Neuronal stem cell (in vitro differentiated cells): ENCODE measurements around the gene TMEM11.

Experiments
- DNase-seq: peaks from one replicate; pipeline ENCODE4 v3.0.0-alpha.2; 2013; ENCODE audit warnings: low spot score
- H2AFZ ChIP-seq: one replicate; pipeline ENCODE4 v1.6.1; 2013; ENCODE audit warnings: mild to moderate bottlenecking, low read length, inconsistent platforms
- H2AK5ac ChIP-seq: 2 replicates; pipeline ENCODE4 v1.6.1; 2013; ENCODE audit warnings: low read depth, mild to moderate bottlenecking, inconsistent platforms, low read length, moderate library complexity, mixed read lengths
- H2BK120ac ChIP-seq: 2 replicates; pipeline ENCODE4 v1.6.1; 2013; ENCODE audit warnings: low read depth, mild to moderate bottlenecking, inconsistent platforms, low read length, moderate library complexity, mixed read lengths
- H2BK12ac ChIP-seq: one replicate; pipeline ENCODE4 v1.6.1; 2013; ENCODE audit warnings: low read length, inconsistent platforms
- H2BK15ac ChIP-seq: 2 replicates; pipeline ENCODE4 v1.6.1; 2013; ENCODE audit warnings: mild to moderate bottlenecking, low read length, inconsistent platforms, mixed read lengths
- H2BK5ac ChIP-seq: one replicate; pipeline ENCODE4 v1.6.1; 2013; ENCODE audit warnings: inconsistent platforms, mild to moderate bottlenecking, low read length, moderate library complexity
- H3K14ac ChIP-seq: one replicate; pipeline ENCODE4 v1.6.1; 2013; ENCODE audit warnings: low read length, inconsistent platforms
- H3K18ac ChIP-seq: 2 replicates; pipeline ENCODE4 v1.6.1; 2013; ENCODE audit warnings: low read length, inconsistent platforms
- H3K23ac ChIP-seq: 2 replicates; pipeline ENCODE4 v1.6.1; 2013; ENCODE audit warnings: low read depth, mild to moderate bottlenecking, mixed read lengths, low read length, inconsistent platforms; ENCODE audit not compliant: poor library complexity
- H3K27ac ChIP-seq: replicated peaks from 3 replicates; pipeline ENCODE4 v1.5.1; 2013; ENCODE audit warnings: low read length, inconsistent platforms
- H3K27me3 ChIP-seq, 3 experiments: 2 replicates each; pipeline ENCODE4 v1.6.1; 2013; ENCODE audit warnings: low read length in 3 of 3, mild to moderate bottlenecking in 2 of 3, inconsistent platforms in 1 of 3, low read depth in 1 of 3, mixed read lengths in 1 of 3, moderate library complexity in 1 of 3; ENCODE audit not compliant: control insufficient read depth in 3 of 3, insufficient read depth in 3 of 3
- H3K36me3 ChIP-seq, 2 donors: replicated peaks in 1 of 2; 2 replicates each; pipeline ENCODE4 v1.6.1; 2013; ENCODE audit warnings: low read length in 2 of 2; ENCODE audit not compliant: control insufficient read depth in 2 of 2, insufficient read depth in 2 of 2
- H3K4ac ChIP-seq: 2 replicates; pipeline ENCODE4 v1.6.1; 2013; ENCODE audit warnings: inconsistent platforms, mild to moderate bottlenecking, low read length, moderate library complexity
- H3K4me1 ChIP-seq, 2 donors: 1 replicate in 1 of 2; 2 replicates in 1 of 2; pipeline ENCODE4 v1.6.1; 2013; ENCODE audit warnings: low read length in 2 of 2, low read depth in 1 of 2; ENCODE audit not compliant: control insufficient read depth in 2 of 2, insufficient read depth in 1 of 2
- H3K4me2 ChIP-seq: one replicate; pipeline ENCODE4 v1.6.1; 2013; ENCODE audit warnings: mild to moderate bottlenecking, low read length, inconsistent platforms; ENCODE audit not compliant: insufficient read depth, poor library complexity, severe bottlenecking
- H3K4me3 ChIP-seq, 2 donors: 2 replicates each; pipeline ENCODE4 v1.5.1; 2013; ENCODE audit warnings: low read length in 2 of 2, mild to moderate bottlenecking in 2 of 2, inconsistent platforms in 1 of 2, moderate library complexity in 1 of 2
- H3K79me1 ChIP-seq: one replicate; pipeline ENCODE4 v1.6.1; 2013; ENCODE audit warnings: low read depth, mild to moderate bottlenecking, inconsistent platforms, low read length, moderate library complexity
- H3K9ac ChIP-seq: one replicate; pipeline ENCODE4 v1.6.1; 2013; ENCODE audit warnings: mild to moderate bottlenecking, low read depth, low read length, inconsistent platforms; ENCODE audit not compliant: poor library complexity
- H3K9me3 ChIP-seq, 2 donors: replicated peaks in 1 of 2; 2 replicates each; pipeline versions ENCODE3 to v1.6.1; 2013; ENCODE audit warnings: low read length in 2 of 2, mild to moderate bottlenecking in 2 of 2, inconsistent platforms in 1 of 2, low read depth in 1 of 2, mixed read lengths in 1 of 2, moderate library complexity in 1 of 2; ENCODE audit not compliant: control insufficient read depth in 2 of 2, insufficient read depth in 1 of 2
- H4K8ac ChIP-seq: one replicate; pipeline ENCODE4 v1.6.1; 2013; ENCODE audit warnings: low read depth, mild to moderate bottlenecking, inconsistent platforms, low read length, moderate library complexity
- H4K91ac ChIP-seq: one replicate; pipeline ENCODE4 v1.6.1; 2013; ENCODE audit warnings: low read length, low read depth, mild to moderate bottlenecking, inconsistent platforms; ENCODE audit not compliant: poor library complexity
- WGBS, 2 donors: extraction: QIAGEN DNeasy Blood & Tissue Kit; methylation state at CpG; one replicate each; pipeline ENCODE4 v1.1.7; 2013; ENCODE audit warnings: missing lambda C conversion rate in 2 of 2, mixed read lengths in 1 of 2; ENCODE audit not compliant: insufficient read length in 2 of 2, insufficient replicate concordance in 1 of 2; ENCODE audit errors: extremely low coverage in 2 of 2; 5-methylcytosine and 5-hydroxymethylcytosine counted together

Gene TMEM11

DNA sequence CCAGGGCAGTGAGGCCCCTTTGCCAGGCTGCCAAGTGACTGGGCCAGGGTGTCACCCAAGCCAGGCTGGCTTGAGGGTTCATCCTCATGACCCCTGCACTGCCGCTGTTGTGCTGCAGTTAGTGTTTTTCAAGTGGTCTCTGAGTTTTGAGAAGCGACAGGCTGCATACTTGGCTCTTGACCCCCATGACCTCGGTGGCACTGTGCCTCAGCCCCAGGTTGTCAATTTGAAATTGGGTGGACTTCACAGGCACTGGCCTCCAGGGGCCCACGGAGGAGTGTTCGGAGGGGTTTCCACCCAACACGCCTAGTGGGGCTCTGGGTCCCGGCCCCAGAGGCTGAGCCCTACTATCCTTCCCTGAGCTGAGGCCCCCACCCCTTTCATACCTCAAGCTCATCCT is 44.5 kb downstream of the TMEM11 start:
- no peak overlapping the region for H3K4ac ChIP-seq
- no peak for DNase-seq
- H4K8ac ChIP-seq = no peak overlapping the region
- no peak overlapping the region for H3K9ac ChIP-seq
- no peak overlapping the region for H2BK120ac ChIP-seq
- no peak overlapping the region for H3K4me2 ChIP-seq
- H3K18ac ChIP-seq = no peak overlapping the region
- H3K4me3 ChIP-seq = no peak overlapping the region
- H2BK15ac ChIP-seq = no peak overlapping the region
- no peak overlapping the region for H3K14ac ChIP-seq
- H4K91ac ChIP-seq = no peak overlapping the region
- no peak overlapping the region for H3K23ac ChIP-seq
- peaks cover 0 to 1% of the 10 kb centered on the region in 2 donors for H3K4me1 ChIP-seq
- peaks cover 4% of the 10 kb centered on the region for H3K79me1 ChIP-seq
- H3K36me3 ChIP-seq = peaks cover 6 to 24% of the 10 kb centered on the region in 2 donors
- H2AK5ac ChIP-seq = no peak overlapping the region
- H2BK12ac ChIP-seq = no peak overlapping the region
- no CpG with 5 or more reads among the region's 7 CpGs for WGBS, 2 donors
- H2AFZ ChIP-seq = no peak overlapping the region
- H3K27me3 ChIP-seq = no peaks in the 10 kb centered on the region
- H3K9me3 ChIP-seq = no peaks in the 10 kb centered on the region
- no peak overlapping the region for H2BK5ac ChIP-seq
- H3K27ac ChIP-seq = no peak overlapping the region

DNA sequence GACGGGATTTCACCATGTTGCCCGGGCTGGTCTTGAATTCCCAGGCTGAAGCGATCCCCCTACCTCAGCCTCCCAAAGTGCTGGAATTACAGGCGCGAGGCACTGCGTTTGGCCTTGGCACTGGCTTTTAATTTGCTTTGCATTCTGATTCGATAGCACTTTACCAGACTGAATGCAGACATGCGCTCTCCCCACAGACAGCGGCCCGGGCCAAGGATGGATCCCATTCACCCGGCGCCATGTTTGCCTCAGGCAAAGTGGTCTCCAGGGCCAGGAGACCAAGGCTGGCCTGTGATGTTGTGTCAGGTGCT is 45.5 kb downstream of the TMEM11 start:
- Histone ChIP-seq H2BK5ac (no peak overlapping the region), H3K14ac (no peak overlapping the region), H4K91ac (no peak overlapping the region), H3K4me2 (no peak overlapping the region), H4K8ac (no peak overlapping the region), H3K36me3 (peaks cover 4 to 16% of the 10 kb centered on the region in 2 donors), H3K4me3 (no peak overlapping the region), H3K27ac (no peak overlapping the region), H3K27me3 (no peaks in the 10 kb centered on the region), H2BK15ac (no peak overlapping the region), H2AK5ac (no peak overlapping the region), H3K4me1 (peaks cover 0 to 2% of the 10 kb centered on the region in 2 donors), H2BK12ac (no peak overlapping the region), H2AFZ (no peak overlapping the region), H3K23ac (no peak overlapping the region), H3K9me3 (no peaks in the 10 kb centered on the region), H3K79me1 (peaks cover 4% of the 10 kb centered on the region), H2BK120ac (no peak overlapping the region), H3K18ac (no peak overlapping the region), H3K9ac (no peak overlapping the region), H3K4ac (no peak overlapping the region)
- DNase-seq = no peak
- no CpG with 5 or more reads among the region's 12 CpGs for WGBS, 2 donors

DNA sequence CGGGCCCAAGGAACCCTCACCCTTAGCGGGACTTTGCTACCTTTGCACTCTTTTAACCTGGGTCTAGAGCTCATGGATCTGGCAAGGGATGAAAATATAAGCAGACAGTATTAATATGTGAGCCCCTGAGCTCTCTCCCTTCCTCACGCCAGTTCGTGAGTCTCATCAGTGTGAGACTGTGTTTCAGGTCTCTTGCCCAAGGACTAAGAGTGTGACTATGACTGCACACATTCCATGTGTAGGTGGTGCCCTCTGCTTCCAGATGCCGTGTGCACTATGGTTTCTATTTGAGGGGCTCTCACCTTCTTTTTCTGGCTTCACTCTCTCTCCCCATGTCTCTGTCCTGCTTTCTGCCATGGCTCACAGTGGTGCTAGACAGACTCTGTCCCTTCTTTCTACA is 46.7 kb downstream of the TMEM11 start:
- peaks cover 0 to 4% of the 10 kb centered on the region in 2 donors for H3K4me1 ChIP-seq

DNA sequence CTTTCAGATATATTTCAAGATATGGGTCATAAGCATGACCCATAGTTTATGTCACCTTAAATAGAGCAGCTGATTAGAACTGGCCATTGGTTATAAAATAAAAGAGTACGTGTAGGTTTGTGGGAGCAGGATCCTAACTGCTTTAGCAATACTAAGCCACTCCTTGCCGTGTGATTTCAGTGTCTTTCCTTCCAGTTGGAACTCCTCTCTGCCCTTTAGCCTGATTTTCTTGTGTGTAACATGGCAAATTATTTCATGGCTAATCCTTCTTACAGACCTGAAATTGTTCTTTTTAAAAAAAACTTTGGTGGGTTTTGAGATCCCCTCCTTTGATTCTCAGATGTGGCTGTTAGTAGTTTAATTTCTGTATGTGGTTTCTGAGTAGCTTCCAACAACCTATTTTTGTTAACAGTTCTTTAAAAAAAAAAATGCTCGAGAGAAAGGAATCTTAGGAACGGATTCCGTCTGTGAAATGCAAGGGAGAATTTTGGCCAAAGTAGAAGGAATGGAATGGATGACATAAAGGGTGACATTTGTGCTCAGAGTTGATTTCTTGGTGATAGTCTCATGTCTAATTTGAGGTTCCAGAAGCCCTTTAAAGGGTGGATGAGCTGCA is 47.3 kb downstream of the TMEM11 start:
- DNase-seq = no peak
- Histone ChIP-seq H3K27ac (no peak overlapping the region), H3K27me3 (no peaks in the 10 kb centered on the region), H2BK5ac (no peak overlapping the region), H2BK12ac (no peak overlapping the region), H3K4me2 (no peak overlapping the region), H3K4ac (no peak overlapping the region), H3K23ac (no peak overlapping the region), H3K18ac (no peak overlapping the region), H3K9me3 (no peaks in the 10 kb centered on the region), H2BK15ac (no peak overlapping the region), H3K79me1 (peaks cover 4% of the 10 kb centered on the region), H3K4me3 (no peak overlapping the region), H2AK5ac (no peak overlapping the region), H3K4me1 (peaks cover 0 to 4% of the 10 kb centered on the region in 2 donors), H2BK120ac (no peak overlapping the region), H2AFZ (no peak overlapping the region), H3K14ac (no peak overlapping the region), H4K91ac (no peak overlapping the region), H3K36me3 (peaks cover 0 to 3% of the 10 kb centered on the region in 2 donors), H3K9ac (no peak overlapping the region), H4K8ac (no peak overlapping the region)
- no CpG with 5 or more reads among the region's 5 CpGs for WGBS, 2 donors

More for the DNA sequence above, 46.7 kb downstream of the TMEM11 start:
- Histone ChIP-seq H3K18ac (no peak overlapping the region), H2BK15ac (no peak overlapping the region), H2BK12ac (no peak overlapping the region), H3K14ac (no peak overlapping the region), H2AK5ac (no peak overlapping the region), H3K9me3 (no peaks in the 10 kb centered on the region), H3K9ac (no peak overlapping the region), H2BK120ac (no peak overlapping the region), H3K4me2 (no peak overlapping the region), H4K91ac (no peak overlapping the region), H3K79me1 (peaks cover 4% of the 10 kb centered on the region), H3K27me3 (no peaks in the 10 kb centered on the region), H2BK5ac (no peak overlapping the region), H3K4me3 (no peak overlapping the region), H3K27ac (no peak overlapping the region), H4K8ac (no peak overlapping the region), H3K4ac (no peak overlapping the region), H3K36me3 (peaks cover 1 to 7% of the 10 kb centered on the region in 2 donors), H2AFZ (no peak overlapping the region), H3K23ac (no peak overlapping the region)
- WGBS, 2 donors = no CpG with 5 or more reads among the region's 5 CpGs
- DNase-seq = no peak
